Measurements from ENCODE around the gene PARD3.

The PARD3 gene

DNA sequence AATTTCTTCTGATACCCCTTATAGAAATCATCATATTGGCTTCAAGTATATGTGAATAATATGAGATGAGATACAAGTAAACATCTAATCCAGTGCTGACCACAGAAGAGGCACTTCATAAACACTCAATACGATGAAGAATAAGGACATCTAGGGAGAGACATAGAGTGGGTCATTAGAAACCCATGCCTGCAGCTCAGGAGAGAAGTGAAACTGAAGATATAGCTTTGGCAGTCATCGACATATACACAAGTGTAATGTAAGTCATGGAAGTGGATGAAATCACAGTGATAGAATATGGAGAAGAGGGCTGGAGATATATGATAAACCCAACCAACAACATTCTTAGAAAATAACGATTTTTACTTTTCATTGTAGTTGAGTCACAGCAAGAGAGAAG lies 665.0 kb downstream of the PARD3 start:
- Histone ChIP-seq H3K4me2 (ENCODE audit: low read depth, low read length, poor library complexity, severe bottlenecking) (no peak overlapping the region), H3K9ac (ENCODE audit: low read length) (no peak overlapping the region), H3F3A (ENCODE audit: insufficient read depth) (no peaks in the 10 kb centered on the region), H2AFZ (ENCODE audit: low read depth, low read length, severe bottlenecking) (no peak overlapping the region), H4K20me1 (ENCODE audit: low read depth, low read length) (no peaks in the 10 kb centered on the region), H3K9me3 (ENCODE audit: insufficient read depth, low read length) (no peaks in the 10 kb centered on the region), H3K4me3 (ENCODE audit: insufficient read depth, low read length, poor library complexity, severe bottlenecking) (no peak overlapping the region), H3K27ac (ENCODE audit: low read depth, low read length) (no peak overlapping the region), H3K9me2 (replicated peaks; ENCODE audit: insufficient read depth, low read length) (no peaks in the 10 kb centered on the region), H3K36me3 (ENCODE audit: low read length) (no peaks in the 10 kb centered on the region), H3K27me3 (ENCODE audit: low read length) (no peaks in the 10 kb centered on the region), H3K79me2 (ENCODE audit: insufficient read depth, low read length) (no peaks in the 10 kb centered on the region)
- TF ChIP-seq EZH2phosphoT487 (conservative IDR thresholded peaks at IDR 0.05; ENCODE audit: low read length), result no peak
- TF ChIP-seq, protein P1, sequence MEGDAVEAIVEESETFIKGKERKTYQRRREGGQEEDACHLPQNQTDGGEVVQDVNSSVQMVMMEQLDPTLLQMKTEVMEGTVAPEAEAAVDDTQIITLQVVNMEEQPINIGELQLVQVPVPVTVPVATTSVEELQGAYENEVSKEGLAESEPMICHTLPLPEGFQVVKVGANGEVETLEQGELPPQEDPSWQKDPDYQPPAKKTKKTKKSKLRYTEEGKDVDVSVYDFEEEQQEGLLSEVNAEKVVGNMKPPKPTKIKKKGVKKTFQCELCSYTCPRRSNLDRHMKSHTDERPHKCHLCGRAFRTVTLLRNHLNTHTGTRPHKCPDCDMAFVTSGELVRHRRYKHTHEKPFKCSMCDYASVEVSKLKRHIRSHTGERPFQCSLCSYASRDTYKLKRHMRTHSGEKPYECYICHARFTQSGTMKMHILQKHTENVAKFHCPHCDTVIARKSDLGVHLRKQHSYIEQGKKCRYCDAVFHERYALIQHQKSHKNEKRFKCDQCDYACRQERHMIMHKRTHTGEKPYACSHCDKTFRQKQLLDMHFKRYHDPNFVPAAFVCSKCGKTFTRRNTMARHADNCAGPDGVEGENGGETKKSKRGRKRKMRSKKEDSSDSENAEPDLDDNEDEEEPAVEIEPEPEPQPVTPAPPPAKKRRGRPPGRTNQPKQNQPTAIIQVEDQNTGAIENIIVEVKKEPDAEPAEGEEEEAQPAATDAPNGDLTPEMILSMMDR (IDR thresholded peaks at IDR 0.05; ENCODE audit: insufficient read depth, low read length, poor library complexity, severe bottlenecking), result no peak

DNA sequence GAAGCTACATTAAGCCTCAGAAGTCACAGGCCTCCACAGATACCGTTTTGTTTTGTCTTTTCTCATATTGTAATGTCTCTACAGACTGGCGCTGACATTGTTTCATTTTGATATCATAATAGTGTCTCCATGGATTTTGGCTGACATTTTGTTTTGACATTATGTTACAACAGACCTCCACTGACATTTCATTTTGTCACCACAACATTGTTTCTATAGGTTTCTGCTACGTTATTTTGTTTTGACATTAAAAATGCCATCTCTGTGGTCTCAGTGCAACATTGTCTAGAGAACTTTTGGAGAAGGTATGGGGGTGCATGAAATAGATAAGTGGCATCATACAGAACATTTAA lies 666.8 kb downstream of the PARD3 start:
- Histone ChIP-seq H3K9ac (ENCODE audit: low read length) (no peak overlapping the region), H3K9me3 (ENCODE audit: insufficient read depth, low read length) (no peaks in the 10 kb centered on the region), H3K9me2 (replicated peaks; ENCODE audit: insufficient read depth, low read length) (no peaks in the 10 kb centered on the region), H2AFZ (ENCODE audit: low read depth, low read length, severe bottlenecking) (no peak overlapping the region), H3K79me2 (ENCODE audit: insufficient read depth, low read length) (no peaks in the 10 kb centered on the region), H3K36me3 (ENCODE audit: low read length) (no peaks in the 10 kb centered on the region), H3F3A (ENCODE audit: insufficient read depth) (no peaks in the 10 kb centered on the region), H3K4me2 (ENCODE audit: low read depth, low read length, poor library complexity, severe bottlenecking) (no peak overlapping the region), H3K4me3 (ENCODE audit: insufficient read depth, low read length, poor library complexity, severe bottlenecking) (no peak overlapping the region), H3K27ac (ENCODE audit: low read depth, low read length) (no peak overlapping the region), H3K27me3 (ENCODE audit: low read length) (no peaks in the 10 kb centered on the region), H4K20me1 (ENCODE audit: low read depth, low read length) (no peaks in the 10 kb centered on the region)
- TF ChIP-seq, protein P1 (IDR thresholded peaks at IDR 0.05; ENCODE audit: insufficient read depth, low read length, poor library complexity, severe bottlenecking), result no peak
- no peak for TF ChIP-seq EZH2phosphoT487 (conservative IDR thresholded peaks at IDR 0.05; ENCODE audit: low read length)

DNA sequence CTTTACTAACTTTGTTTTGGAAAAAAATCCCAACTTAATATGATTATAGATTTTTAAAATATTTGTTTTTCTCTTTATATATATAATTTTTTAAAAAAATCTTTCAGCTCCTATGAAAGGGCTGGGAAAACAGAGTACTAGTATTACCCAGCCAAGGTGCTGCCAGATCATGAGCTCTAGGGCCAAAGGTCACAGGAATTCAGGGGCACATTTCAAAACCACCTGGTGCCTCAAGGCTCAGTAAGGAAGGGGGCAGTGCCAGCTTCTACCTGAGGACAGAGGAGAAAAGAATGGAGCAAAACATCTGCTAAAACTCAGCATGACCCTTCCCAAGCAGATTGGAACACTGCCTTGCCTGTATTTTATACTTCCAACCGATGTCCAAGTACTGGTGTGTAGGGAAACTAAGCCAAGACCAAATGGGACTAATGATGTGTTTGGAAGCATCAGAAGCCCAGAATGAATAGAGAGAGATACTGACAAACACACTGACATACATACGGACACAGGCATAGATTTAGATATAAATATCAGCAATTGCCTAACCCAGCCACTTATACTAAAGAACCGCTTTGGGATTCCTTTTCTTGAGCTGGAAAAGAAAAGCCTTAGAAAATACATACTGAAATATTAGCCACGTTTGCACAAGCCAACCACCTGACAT lies 667.3 kb downstream of the PARD3 start:
- TF ChIP-seq EZH2phosphoT487 (conservative IDR thresholded peaks at IDR 0.05; ENCODE audit: low read length), result no peak
- TF ChIP-seq, protein P1 (IDR thresholded peaks at IDR 0.05; ENCODE audit: insufficient read depth, low read length, poor library complexity, severe bottlenecking), result no peak
- H4K20me1 ChIP-seq (ENCODE audit: low read depth, low read length), result no peaks in the 10 kb centered on the region

More for the DNA sequence above, 667.3 kb downstream of the PARD3 start:
- Histone ChIP-seq H3K4me2 (ENCODE audit: low read depth, low read length, poor library complexity, severe bottlenecking) (no peak overlapping the region), H3K27me3 (ENCODE audit: low read length) (no peaks in the 10 kb centered on the region), H3K4me3 (ENCODE audit: insufficient read depth, low read length, poor library complexity, severe bottlenecking) (no peak overlapping the region), H3K79me2 (ENCODE audit: insufficient read depth, low read length) (no peaks in the 10 kb centered on the region), H3K36me3 (ENCODE audit: low read length) (no peaks in the 10 kb centered on the region), H3K9me2 (replicated peaks; ENCODE audit: insufficient read depth, low read length) (no peaks in the 10 kb centered on the region), H3K27ac (ENCODE audit: low read depth, low read length) (no peak overlapping the region), H3F3A (ENCODE audit: insufficient read depth) (no peaks in the 10 kb centered on the region), H3K9ac (ENCODE audit: low read length) (no peak overlapping the region), H2AFZ (ENCODE audit: low read depth, low read length, severe bottlenecking) (no peak overlapping the region), H3K9me3 (ENCODE audit: insufficient read depth, low read length) (no peaks in the 10 kb centered on the region)
